ENCODE measurements around the gene WIZ. TPM values are rescaled to one million over a fixed set of nuclear protein-coding genes. Genes with fewer than 3 reads are reported as not detected.

WIZ gene
- total and polyA plus RNA-seq, 4 donors, result 14.5 to 42.6 (median 23.3) TPM

DNA sequence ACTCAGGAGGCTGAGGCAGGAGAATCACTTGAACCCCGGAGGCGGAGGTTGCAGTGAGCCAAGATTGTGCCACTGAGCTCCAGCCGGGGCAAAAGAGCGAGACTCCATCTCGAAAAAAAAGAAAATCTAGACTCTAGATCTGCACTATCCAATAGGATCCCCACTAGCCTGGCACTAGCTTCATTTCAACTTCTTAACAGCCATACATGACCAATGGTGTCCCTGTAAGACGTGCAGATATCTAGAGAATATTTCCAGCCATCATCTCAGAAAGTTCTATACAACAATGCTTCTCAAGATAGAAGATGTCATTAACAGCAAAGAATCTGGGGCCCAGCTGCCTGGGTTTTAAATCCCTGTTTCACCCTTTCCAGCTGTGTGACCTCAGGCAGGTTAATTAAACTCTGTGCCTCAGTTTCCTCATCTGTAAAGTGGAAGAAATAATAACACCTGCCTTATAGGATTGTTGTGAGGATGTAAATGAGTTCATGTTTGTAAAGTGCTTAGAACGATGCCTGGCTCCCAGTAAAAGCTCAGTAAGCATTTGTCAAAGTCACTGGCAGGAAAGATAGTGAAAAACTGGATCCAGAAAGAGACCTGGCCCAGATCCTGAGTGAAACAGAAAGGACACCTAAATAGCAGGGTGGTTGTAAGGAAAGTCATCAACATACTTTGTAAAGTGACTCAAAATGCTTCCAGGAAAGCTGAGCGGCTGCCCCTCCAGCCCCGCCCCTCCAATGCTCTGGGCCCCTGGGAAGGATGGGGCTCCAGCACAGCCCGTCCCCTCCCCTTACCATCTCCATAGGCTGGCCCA lies 13.5 kb downstream of the WIZ start:
- Histone ChIP-seq H3K4me3 (no peak overlapping the region), H3K4me1 (ENCODE audit: control insufficient read depth in 5 of 5, insufficient read depth in 5 of 5, low read length in 5 of 5) (peaks cover 0 to 7% (median 6%) of the 10 kb centered on the region in 5 donors), H3K36me3 (ENCODE audit: control insufficient read depth in 4 of 4, insufficient read depth in 4 of 4, low read length in 4 of 4) (peaks cover 0 to 4% (median 0%) of the 10 kb centered on the region in 4 donors), H3K9ac (ENCODE audit: insufficient read depth in 1 of 2, low read length in 2 of 2) (no peak overlapping the region), H3K27ac (ENCODE audit: low read depth in 1 of 2, low read length in 1 of 2) (no peak overlapping the region), H3K9me3 (ENCODE audit: control insufficient read depth in 4 of 4, insufficient read depth in 3 of 4, low read length in 3 of 4) (no peaks in the 10 kb centered on the region), H3K27me3 (ENCODE audit: control insufficient read depth in 3 of 3, insufficient read depth in 3 of 3, low read length in 2 of 3) (no peaks in the 10 kb centered on the region)
- 91 to 95% methylated on average over 10 of the region's 10 CpGs for WGBS, 2 donors
- TF ChIP-seq, protein P1, sequence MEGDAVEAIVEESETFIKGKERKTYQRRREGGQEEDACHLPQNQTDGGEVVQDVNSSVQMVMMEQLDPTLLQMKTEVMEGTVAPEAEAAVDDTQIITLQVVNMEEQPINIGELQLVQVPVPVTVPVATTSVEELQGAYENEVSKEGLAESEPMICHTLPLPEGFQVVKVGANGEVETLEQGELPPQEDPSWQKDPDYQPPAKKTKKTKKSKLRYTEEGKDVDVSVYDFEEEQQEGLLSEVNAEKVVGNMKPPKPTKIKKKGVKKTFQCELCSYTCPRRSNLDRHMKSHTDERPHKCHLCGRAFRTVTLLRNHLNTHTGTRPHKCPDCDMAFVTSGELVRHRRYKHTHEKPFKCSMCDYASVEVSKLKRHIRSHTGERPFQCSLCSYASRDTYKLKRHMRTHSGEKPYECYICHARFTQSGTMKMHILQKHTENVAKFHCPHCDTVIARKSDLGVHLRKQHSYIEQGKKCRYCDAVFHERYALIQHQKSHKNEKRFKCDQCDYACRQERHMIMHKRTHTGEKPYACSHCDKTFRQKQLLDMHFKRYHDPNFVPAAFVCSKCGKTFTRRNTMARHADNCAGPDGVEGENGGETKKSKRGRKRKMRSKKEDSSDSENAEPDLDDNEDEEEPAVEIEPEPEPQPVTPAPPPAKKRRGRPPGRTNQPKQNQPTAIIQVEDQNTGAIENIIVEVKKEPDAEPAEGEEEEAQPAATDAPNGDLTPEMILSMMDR (IDR thresholded peaks at IDR 0.05; ENCODE audit: control extremely low read depth, extremely low read depth), result no peak
- DNase-seq (no peak), ATAC-seq (ENCODE audit: insufficient read depth, low FRiP score) (no peak)

DNA sequence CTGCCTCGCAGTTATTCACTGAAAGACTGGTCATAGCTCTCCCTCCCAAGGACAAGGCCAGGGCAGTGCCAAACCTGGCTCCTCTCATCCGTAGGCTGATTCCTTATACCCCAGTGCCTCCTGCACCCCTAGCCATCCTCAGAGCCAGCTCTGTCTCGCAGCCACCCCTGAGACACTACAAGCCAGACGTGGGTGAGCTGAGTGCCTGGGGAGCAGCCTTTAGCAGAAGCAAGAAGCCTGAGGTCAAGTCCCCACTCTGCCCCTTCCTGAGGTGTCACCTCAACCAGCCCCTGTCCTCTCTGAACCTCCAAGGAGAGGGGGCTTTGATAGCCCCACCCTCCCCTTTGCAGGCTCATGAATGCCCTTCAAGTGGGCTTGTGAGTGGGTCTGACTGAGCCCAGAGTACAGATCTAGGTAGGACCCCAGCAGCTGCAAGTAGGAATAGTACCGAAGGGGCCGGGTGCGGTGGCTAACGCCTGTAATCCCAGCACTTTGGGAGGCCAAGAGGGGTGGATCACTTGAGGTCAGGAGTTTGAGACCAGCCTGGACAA lies 16.2 kb downstream of the WIZ start:
- TF ChIP-seq, protein P1 (IDR thresholded peaks at IDR 0.05; ENCODE audit: control extremely low read depth, extremely low read depth), result no peak
- WGBS, 2 donors, result 58 to 62% methylated on average over 8 of the region's 8 CpGs

DNA sequence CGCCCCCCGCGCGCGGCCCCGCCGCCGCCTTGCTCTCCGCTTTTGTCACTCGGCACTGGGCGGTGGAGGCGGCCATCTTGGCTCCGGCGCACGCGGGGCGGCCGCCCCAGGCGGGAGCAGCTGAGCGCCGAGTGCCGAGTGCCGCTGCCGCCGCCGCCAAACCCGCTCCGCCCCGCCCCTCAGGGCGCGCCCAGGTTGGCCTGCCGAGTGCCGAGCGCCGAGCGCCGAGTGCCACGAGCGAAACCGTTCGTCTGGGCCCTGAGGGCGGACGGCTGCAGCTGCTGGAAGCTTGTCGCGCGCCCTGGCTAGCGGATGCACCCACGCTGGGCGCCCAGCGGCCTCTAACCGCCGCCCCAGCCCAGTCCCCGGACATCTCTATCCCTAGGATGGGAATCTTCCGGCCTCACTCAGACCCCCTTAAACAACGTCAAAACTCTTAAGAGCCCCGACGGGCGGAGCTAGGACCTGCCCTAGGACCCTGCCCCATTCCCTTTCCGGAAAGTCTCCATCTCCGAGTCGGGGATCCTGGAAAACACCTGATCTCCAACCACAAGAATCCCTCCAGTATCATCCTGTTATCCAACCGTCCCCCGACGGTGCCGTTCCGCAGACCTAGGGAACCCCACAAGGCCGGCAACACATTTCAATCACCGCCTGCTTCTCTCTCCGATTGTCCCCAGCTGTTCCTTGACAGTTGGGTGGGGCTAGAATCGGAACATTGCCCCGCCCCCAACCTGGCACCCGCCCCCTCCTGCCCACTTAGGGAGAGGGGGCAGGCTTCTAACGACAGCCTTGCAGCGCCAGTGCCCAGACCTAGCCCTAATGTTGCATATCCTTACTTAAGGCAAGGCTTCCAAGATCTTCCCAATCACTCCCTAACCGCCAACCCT lies 16.9 kb downstream of the WIZ start:
- WGBS, 2 donors, result 0% methylated on average over 49 to 75 of the region's 75 CpGs
- peaks cover 0 to 15% (median 3%) of the 10 kb centered on the region in 4 donors for H3K36me3 ChIP-seq (ENCODE audit: control insufficient read depth in 4 of 4, insufficient read depth in 4 of 4, low read length in 4 of 4)
- TF ChIP-seq, protein P1 (IDR thresholded peaks at IDR 0.05; ENCODE audit: control extremely low read depth, extremely low read depth), result no peak

More for the DNA sequence above, 16.2 kb downstream of the WIZ start:
- Histone ChIP-seq H3K9ac (ENCODE audit: insufficient read depth in 1 of 2, low read length in 2 of 2) (peak overlapping the region in 1 of 2 donors; percentile 4), H3K4me3 (no peak overlapping the region), H3K36me3 (ENCODE audit: control insufficient read depth in 4 of 4, insufficient read depth in 4 of 4, low read length in 4 of 4) (peaks cover 0 to 12% (median 3%) of the 10 kb centered on the region in 4 donors), H3K9me3 (ENCODE audit: control insufficient read depth in 4 of 4, insufficient read depth in 3 of 4, low read length in 3 of 4) (no peaks in the 10 kb centered on the region), H3K27ac (ENCODE audit: low read depth in 1 of 2, low read length in 1 of 2) (peak overlapping the region; percentile 38 to 68), H3K4me1 (ENCODE audit: control insufficient read depth in 5 of 5, insufficient read depth in 5 of 5, low read length in 5 of 5) (peaks cover 0 to 17% (median 10%) of the 10 kb centered on the region in 5 donors), H3K27me3 (ENCODE audit: control insufficient read depth in 3 of 3, insufficient read depth in 3 of 3, low read length in 2 of 3) (no peaks in the 10 kb centered on the region)
- no peak for DNase-seq
- no peak for ATAC-seq (ENCODE audit: insufficient read depth, low FRiP score)

More for the DNA sequence above, 16.9 kb downstream of the WIZ start:
- Histone ChIP-seq H3K9me3 (ENCODE audit: control insufficient read depth in 4 of 4, insufficient read depth in 3 of 4, low read length in 3 of 4) (no peaks in the 10 kb centered on the region), H3K4me1 (ENCODE audit: control insufficient read depth in 5 of 5, insufficient read depth in 5 of 5, low read length in 5 of 5) (peaks cover 0 to 18% (median 10%) of the 10 kb centered on the region in 5 donors), H3K9ac (ENCODE audit: insufficient read depth in 1 of 2, low read length in 2 of 2) (peak overlapping the region; percentile 4 to 17), H3K27ac (ENCODE audit: low read depth in 1 of 2, low read length in 1 of 2) (peak overlapping the region; percentile 92 to 97), H3K27me3 (ENCODE audit: control insufficient read depth in 3 of 3, insufficient read depth in 3 of 3, low read length in 2 of 3) (no peaks in the 10 kb centered on the region), H3K4me3 (peak overlapping the region; percentile 64)
- ATAC-seq (ENCODE audit: insufficient read depth, low FRiP score) (peak; percentile 93), DNase-seq (peak; percentile 89 to 96 (median 93))
